HG02642 (cell line): ENCODE results near the gene ITGA4.

Experiments used
- ATAC-seq: cut with Tn5 transposase; IDR thresholded peaks from one replicate; pipeline ENCODE4 v1.9.1; 2021; ENCODE audit warnings: mild to moderate bottlenecking; ENCODE audit not compliant: unreplicated experiment, poor library complexity

ITGA4 gene

DNA sequence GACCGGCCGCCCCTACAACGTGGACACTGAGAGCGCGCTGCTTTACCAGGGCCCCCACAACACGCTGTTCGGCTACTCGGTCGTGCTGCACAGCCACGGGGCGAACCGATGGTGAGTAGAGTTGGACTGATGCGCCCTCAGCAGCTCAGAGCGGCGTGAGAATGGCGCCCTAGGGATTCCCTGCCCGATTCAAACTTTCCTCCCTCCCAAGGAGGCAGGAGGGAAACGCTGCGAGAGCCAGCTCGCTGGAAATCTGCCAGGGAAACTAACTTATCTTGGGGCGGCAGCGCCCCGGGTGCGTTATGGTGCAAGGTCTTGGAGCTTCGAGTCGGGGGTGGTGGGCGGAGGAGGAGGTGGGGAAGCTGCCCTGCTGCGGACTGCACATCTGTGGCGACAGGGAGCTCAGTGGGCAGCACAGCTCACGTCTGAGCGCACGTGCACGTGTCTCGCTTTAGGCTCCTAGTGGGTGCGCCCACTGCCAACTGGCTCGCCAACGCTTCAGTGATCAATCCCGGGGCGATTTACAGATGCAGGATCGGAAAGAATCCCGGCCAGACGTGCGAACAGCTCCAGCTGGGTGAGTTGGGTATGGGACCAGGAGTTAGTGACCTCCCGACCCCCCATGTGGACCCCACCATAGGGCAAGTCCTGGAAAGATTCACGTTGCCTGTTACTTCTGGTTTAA, 697 bp downstream of the ITGA4 start:
- ATAC-seq, result peak; percentile 34

DNA sequence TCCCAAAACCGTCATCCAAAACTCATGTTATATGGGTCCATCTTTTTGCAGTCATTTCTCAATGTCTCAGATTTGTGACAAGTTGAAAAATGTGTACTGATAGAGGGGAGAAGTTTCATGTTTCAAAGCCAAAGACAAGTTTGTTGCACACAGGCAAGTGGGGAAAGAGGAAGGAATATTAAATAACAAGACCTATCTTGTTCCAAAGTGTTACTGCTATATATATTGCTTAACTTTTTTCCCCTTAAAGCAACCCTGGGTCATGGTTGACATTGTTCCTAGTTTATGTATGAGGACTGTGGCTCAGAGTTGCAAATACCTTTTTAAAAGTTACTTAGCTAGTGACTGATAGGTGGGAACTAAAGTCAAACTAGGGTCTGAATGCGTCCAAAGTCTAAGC, 1.7 kb downstream of the ITGA4 start:
- ATAC-seq, result no peak

DNA sequence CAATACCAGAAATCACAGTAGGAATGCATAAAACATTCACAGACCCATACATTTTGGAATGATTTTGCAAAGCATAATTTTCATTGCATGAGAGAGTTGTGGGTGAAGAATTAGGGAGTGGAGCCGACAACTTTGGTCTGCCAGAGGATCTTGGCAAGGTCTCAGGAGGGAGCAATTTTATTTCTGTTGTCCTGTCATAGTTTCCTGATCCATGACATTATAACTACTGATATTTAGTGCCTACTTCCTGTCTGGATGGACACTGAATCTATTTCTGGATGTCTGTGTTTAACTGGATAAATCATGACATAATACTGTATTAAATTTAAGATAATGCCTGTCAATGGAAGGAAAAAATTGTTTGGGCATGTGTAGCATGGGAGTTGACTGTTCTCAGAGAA, 2.4 kb downstream of the ITGA4 start:
- ATAC-seq, result no peak

DNA sequence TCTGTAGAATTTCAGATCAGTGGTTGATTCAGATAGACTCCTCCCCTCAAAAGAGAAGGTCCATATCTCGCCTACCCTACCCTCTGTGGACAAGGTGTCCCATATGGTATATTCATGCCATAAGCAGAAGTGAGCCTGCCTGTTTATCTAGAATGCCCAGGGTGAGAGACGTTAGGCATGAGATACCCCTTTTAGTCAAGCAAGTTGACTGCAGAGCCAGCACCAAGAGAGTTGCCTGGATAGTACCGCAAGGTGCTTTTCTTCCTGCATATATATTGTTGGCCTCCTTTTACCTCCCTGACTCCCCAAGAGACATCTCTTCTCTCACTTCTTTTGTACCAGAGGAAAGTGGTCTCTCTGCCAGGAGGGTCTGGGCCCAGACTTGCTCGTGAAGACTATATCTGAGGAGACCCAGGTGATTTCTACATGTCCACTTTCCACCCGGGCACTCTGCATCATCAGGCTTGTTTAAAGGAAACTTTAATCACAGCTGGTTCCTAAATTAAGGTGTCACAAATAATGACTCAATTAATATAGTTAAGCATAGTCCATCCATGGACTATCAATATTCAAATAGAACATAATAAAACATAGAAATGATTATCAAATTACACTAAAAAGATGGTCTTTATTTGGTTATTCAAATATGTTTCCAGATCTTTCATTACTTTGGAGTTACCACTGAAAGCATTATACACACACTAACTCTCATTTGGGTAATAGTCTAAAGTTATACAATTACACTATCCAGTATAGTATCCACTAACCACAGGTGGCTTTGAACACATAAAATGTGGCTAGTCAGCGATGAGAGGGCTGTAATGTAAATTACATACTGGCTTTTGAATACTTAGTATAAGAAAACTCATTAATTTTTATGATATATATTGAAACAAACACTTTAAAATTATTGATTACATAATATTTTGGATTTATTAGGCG, 4.1 kb downstream of the ITGA4 start:
- ATAC-seq, result no peak

DNA sequence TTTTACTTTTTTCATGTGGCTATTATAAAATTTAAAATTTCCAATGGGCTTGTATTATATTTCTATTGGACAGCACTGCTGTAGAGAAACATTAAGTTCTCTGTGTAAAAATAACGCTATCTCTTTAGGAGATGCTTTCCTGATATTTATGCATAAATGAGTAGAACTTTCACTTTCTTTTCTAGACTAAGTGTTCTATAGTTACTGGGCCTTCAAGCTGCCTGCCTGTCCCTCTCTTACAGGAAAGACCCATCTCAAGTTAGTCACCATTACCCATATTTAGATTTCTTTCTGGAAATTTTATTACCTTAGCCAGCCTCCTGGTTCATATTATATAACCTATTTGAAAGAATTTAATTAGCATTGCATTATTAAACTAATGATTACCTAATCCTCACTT, 4.8 kb downstream of the ITGA4 start:
- no peak for ATAC-seq

DNA sequence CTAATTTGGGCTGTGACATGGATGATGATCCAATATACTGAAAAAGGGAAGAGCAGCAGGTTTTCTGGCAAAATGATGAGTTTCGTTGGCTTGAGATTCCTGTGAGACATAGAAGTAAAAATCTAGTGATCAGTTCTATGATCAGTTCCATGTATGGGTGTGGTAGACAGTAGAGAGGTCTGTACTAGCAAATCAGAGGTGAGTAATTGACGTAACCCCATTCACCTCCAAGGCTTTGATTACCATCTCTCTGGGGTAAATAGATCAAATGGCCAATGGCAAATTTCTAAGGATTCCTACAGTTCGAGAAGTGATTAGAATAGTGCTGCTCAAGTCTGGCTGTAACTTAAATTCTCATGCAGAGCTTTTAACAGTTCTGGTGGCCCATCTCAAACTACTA, 6.4 kb downstream of the ITGA4 start:
- ATAC-seq, result no peak

DNA sequence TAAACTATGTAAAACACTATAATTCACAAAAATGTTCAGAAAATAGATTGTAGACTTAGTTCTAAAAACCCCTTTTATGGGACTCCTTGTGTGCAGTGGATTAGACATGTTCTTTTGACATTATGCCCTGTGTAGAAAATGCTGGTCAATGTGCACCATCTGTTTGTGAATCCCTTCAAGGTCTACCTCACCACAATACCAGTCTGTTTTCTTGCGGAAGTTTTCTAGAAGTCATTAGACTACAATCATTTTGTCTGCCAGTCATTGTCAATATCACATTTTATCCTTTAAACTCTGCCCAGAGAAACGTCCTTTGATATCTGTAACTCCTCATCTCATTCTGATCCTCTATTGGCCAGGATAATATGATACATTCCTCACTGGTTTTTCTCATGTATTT, 7.8 kb downstream of the ITGA4 start:
- ATAC-seq, result no peak

DNA sequence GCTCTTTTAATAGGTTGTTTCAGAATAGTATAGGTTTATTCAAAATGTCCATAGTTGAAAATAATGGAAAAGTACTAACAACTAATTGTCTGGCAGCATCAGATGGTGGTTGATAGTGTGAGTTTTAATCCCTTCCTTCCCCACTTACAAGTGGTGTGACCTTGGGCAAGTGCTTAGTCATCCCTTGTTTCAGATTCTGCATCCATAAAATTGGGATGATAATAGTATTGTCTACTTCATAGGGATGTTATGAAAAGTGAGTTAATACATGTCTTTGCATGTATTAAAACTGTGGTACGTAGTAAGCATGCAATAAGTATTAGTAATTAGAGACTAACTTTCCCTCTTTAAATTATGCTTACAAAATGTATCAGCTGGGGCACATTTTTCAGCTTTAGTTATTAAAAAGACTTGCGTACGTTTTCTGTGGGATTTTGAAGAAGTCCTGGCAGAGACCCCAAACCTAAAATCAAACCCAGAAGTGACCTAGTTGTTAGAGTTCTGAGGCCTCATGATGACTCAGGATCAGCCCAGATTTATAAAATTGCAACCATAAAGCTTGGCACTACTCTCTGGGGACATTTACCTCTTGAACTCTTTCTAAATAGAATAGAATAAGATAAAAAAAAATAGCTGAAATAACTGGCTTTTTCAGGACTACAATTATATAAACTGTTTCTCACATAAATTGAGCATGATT, 8.6 kb downstream of the ITGA4 start:
- no peak for ATAC-seq

DNA sequence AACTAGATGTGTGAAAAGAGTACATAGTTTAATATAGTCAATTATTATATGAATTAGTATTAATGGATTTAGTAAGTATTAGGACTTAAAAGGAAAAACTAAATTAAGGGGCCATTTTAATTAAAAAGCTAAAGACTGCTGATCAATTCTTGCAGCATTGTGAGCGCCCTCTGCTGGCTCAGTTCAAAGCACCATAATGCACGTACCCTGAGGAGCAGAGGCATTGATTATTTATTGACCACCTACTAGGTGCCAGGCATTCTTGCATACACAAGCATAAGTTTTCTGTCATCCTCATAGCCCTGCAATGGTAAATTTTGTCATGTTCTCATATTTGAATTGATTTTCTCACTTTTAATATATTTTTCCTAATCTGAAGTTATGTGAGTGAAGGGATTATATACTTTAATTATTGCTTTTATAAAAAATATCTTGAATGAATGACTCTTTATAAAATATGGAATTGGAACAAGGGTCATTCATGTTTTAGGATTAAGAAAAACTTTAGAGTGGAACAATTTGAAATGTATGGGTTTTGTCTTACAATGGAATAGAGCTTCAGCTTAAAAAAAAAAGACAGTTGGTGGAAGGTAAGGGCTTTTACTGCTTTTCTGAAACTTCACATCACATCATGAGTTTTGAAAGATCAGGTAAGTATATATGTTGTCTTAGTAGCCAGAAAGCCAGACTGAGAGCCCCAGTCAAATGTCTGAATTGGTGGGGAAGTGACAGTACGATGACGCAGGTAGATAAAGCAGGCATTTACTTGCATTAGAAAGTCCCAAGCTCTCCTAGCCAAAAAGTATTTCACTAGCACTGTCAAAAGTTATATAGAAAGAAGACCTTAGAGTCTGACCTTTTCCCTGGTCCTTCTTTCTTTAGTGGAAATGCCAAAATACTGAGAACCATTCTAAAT, 9.7 kb downstream of the ITGA4 start:
- ATAC-seq, result peak; percentile 30

DNA sequence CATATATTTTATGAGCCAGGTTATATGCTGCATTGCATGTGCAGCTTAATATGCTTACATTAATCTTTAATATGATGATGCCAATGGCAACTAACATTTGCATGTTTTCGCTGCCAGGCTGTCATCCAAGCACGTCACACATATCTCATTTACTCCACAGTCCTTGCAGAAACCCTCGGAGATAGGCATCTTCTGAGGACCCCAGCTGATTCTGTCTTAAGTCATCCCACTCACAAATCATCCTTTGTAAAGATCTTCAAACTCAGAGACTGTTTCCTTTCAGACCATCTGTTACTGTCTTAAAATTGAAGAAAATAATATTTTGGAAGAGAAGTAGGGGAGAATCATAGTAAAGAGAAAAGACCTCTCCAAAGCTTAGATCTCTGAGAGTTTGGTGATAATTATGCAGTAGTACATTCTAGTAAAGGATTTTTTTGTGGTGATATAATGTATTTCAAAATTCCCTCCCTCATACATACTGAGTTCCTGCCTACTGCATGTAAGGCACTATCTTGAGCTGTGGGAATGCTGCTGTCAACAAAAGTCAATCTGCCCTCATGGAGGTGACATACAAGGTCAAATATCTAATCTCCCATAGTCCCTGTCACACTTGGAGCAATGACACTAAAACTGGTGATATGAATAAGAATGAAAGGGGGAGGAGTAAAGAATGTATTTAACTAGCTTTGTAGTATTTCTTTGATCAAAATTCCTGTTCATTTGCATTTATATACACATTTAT, 11.0 kb downstream of the ITGA4 start:
- ATAC-seq, result no peak

DNA sequence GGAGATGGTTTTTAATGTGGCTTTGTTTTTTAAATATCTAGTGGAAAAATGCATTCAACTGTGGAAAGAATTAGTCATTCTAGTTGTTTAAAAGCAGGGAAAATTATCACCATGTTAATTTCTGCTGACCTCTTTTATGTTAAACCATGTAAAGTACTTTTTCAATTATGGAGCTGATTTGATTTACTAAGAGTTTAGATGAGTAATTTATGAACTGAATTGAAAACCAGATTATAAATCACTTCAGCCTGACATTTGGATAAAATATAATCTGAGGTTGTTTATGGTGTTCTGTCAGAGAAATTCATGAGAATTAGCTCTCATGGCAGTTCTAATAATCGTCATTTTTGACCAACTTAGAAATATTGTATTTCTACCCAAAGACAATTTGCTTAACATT, 11.6 kb downstream of the ITGA4 start:
- no peak for ATAC-seq

DNA sequence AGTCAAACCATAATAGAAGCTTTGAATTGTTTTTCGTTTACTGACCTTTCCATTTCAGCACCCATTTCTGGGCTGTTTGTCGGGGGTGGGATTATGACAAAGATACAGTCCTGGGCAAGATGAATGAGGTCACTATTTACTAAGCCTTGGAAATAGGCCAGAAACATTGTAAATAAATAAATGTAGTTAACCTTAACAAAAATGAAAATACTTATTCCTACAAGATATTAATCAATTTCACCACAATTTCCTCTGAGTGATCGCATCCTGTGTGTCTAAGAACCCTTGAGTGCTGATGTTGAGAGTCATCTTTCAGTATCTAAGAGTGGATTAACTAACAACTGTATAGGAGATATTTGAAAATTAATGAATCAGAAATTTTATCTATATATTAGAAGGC, 14.0 kb downstream of the ITGA4 start:
- ATAC-seq, result no peak

DNA sequence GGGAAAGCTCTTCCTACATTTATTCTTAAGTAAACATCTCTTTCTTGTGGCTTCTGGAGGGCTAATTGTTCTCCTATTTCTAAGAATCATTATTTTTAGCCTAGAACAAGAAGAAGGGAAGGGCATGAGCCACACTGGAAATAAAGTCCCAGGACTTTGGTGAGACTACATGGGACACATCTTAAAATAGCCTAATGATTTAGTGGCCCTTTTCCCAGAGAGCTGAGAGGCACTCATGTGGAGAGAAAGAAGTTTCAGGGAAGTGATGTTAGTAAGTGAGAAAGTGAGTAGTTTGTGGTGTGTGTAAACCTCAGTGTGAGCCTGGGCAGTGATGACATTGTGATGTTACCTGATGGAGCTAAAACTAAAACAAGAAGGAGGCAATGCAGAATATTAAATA, 14.6 kb downstream of the ITGA4 start:
- ATAC-seq, result no peak

DNA sequence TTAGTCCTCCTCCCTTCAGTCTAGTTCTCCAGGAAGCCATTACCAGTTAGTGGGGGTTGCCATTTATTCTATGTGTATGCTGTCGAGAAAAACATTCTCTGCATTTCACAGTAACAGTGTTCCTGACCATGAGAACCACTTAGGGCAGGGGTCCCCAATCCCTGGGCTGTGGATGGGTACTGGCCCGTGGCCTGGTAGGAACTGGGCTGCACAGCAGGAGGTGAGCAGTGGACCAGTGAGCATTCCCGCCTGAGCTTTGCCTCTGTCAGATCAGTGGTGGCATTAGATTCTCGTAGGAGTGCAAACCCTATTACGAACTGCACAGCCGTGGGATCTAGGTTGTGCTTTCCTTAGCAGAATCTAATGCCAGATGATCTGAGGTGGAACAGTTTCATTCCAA, 15.8 kb downstream of the ITGA4 start:
- ATAC-seq, result no peak

DNA sequence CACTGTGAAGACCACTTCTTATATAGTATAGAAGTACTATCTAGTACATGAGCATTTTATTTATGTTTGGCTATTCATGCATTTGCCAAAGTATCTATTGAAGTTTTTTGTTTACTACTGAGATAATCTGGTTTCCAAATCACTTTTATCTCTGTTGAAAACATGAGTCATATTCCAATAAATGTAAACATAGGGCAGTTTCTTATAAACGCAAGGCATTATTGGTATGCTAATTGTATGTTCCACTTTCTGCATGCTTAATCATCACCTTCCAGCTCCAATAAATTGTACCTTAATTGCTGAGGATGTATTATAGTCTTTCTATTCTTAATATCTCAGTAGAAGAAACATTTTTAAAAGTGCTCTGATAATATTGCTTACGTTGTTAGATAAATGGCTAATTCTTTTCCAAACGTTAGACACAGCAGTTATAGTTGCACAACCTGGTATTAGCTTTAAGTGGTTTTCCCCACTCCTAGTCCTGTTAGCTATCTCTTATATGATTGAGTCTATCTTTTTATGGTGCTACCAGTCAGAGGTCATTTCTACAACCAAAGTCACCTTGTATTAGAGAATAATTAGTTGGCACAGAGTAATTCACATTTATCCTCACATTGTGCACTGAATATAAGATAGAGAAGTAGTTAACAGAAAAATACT, 17.2 kb downstream of the ITGA4 start:
- ATAC-seq, result no peak

DNA sequence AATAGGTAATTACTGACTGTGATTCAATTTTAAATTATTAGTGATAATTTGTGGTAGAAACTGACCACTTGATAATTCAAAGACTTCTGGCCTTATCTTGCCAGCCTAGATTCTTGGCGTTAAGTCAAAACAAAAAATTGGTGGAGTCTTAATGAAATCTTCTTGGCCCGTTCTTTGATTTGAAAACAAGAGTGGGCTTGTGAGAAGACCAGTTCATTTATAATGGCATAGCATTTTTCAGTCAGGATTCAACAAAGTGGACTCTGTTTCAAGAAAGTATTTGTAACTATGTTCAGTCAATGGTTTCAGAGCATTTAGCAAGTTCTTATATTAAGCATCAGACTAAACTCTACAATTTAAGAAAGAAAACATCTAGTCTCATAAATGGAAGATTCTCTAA, 26.0 kb downstream of the ITGA4 start:
- no peak for ATAC-seq

DNA sequence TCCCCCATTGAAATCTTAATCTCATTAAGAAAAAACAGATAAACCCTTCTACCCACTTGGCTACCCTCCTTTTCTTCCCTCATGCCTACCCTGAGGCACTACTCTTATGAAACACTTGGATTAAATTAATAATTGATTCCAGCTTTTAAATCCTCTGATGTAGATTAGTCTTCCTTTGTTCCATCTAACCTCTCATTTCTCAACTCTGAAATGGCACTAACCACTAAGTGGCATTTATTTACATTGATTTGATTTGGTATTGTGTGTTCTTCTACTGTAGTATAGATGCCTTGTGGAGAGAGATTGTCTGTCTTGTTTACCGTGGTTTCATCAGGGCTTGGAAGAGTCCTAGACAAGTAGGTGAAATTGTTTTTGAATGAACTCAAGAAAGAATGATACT, 26.7 kb downstream of the ITGA4 start:
- no peak for ATAC-seq

DNA sequence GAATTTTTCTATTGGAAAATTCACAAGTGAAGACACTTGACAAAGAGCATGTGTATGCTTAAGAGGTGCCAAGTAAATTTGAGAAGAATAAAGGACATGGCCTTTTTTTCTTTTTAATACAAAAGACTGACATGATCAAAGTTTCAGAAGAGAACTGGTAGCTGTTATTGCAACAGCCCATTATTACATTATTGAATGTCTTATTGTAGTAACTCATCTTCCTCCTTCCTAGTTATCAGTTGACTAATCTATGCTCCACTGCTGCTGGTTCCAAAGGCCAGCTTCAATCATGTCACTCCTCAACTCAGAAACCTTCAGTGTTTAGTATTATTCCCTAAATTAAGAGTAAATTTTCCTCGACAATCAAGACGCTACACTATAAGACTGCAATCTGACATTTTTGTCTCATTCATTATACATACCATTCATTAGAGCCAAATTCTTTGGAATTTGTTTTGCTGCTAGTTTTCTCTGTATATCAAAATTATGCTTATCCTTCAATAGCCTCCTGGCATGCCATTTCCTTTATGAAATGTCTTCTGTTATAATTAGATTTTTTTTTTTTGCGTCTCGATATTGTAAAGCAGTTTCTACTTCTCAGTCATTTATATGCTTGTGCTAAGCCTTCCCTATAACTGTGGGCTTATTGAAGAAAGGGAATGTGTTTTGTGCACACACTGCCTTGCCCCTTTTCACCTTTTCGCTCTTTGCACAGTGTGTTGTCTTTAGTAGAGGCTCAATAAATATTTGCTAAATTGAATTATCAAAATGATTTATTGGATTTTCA, 27.9 kb downstream of the ITGA4 start:
- ATAC-seq, result no peak
